ENCODE data around the gene PC.

DNA sequence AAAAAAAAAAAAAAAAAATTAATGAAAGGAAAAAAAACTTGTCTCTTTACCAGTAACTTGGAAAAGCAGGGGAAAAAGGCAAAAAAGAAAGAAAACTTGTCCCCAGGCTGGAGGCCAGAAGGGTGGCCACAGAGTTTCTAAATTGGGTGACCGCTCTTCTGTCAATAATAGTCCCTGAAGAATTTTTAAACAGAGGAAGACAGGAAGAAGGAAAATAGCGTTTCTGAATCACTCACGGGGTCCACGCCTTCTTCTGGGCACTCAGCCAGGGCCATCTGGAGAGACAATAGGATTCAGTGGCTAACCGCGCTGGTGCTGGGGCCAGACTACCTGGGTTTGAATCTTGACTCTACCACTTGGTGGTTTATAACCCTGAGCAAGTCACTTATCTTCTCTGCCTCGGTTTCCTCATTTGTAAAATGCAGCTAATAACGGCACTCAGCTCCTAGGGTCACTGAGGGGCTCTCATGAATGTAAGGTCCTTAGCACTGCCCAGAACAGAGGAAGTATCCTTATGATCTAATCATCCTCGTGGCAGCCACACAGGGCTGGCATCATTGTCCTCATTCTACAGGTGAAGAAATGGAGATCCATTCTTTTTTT lies 23.9 kb upstream of the PC start:
- TF ChIP-seq TAF1 (IDR thresholded peaks at IDR 0.05; ENCODE audit: low read depth, low read length) (no peak), POLR2AphosphoS5 (IDR thresholded peaks at IDR 0.05; ENCODE audit: low read depth, low read length) (no peak), POLR2A (IDR thresholded peaks at IDR 0.05; ENCODE audit: low read depth, low read length) (no peak), SPI1 (IDR thresholded peaks at IDR 0.05; ENCODE audit: low read depth, low read length) (no peak)

Data from GM12891 (cell line).